GM06990 (cell line): ENCODE data around the gene TNFSF15.

Source experiments
- DNase-seq: peaks from one replicate; pipeline ENCODE4 v3.0.0-alpha.2; 2011; ENCODE audit not compliant: insufficient read length; ENCODE audit errors: extremely low read depth
- H3K27me3 ChIP-seq: replicated peaks from 2 replicates; pipeline ENCODE4 v1.6.0; 2011; ENCODE audit warnings: low read length; ENCODE audit not compliant: control insufficient read depth, insufficient read depth
- H3K36me3 ChIP-seq: 2 replicates; pipeline ENCODE4 v1.5.1; 2011; ENCODE audit warnings: low read length; ENCODE audit not compliant: control insufficient read depth, insufficient read depth
- H3K4me3 ChIP-seq: replicated peaks from 2 replicates; pipeline ENCODE4 v1.5.1; 2011; ENCODE audit warnings: low read depth, mild to moderate bottlenecking, control low read depth, low read length
- CTCF ChIP-seq: IDR thresholded peaks from 2 replicates; pipeline ENCODE4 v1.5.1; 2011; ENCODE audit warnings: low read length, control low read depth, mild to moderate bottlenecking, inconsistent platforms; ENCODE audit not compliant: insufficient read depth, poor library complexity, severe bottlenecking

Gene TNFSF15

GRCh38 chr9:114774524-114774923 is 31.3 kb downstream of the TNFSF15 start:
- no peak for TF ChIP-seq CTCF
- H3K36me3 ChIP-seq = no peaks in the 10 kb centered on the region
- H3K27me3 ChIP-seq = no peaks in the 10 kb centered on the region; the same call in none of the 2 replicates
- H3K4me3 ChIP-seq = no peak overlapping the region
- peak; percentile 3 for DNase-seq

- H3K27me3 ChIP-seq = peaks cover 2% of the 10 kb centered on the region; the same call in 1 of the 2 replicates
- no peaks in the 10 kb centered on the region for H3K36me3 ChIP-seq
- H3K4me3 ChIP-seq = no peak overlapping the region
- no peak for DNase-seq
- TF ChIP-seq CTCF = no peak
Observed at GRCh38 chr9:114771889-114772288, 34.0 kb downstream of the TNFSF15 start.

- H3K4me3 ChIP-seq = no peak overlapping the region
- DNase-seq = no peak
- no peaks in the 10 kb centered on the region for H3K36me3 ChIP-seq
- TF ChIP-seq CTCF = no peak
- H3K27me3 ChIP-seq = peaks cover 2% of the 10 kb centered on the region; the same call in 1 of the 2 replicates
Observed at GRCh38 chr9:114770991-114771390, 34.8 kb downstream of the TNFSF15 start.

GRCh38 chr9:114769624-114770023 is 36.2 kb downstream of the TNFSF15 start:
- no peak for TF ChIP-seq CTCF

GRCh38 chr9:114763220-114763619 is 42.6 kb downstream of the TNFSF15 start:
- no peak for TF ChIP-seq CTCF
- no peak overlapping the region for H3K4me3 ChIP-seq
- H3K27me3 ChIP-seq = no peaks in the 10 kb centered on the region; the same call in 1 of the 2 replicates
- H3K36me3 ChIP-seq = no peaks in the 10 kb centered on the region
- DNase-seq = no peak

More at GRCh38 chr9:114769624-114770023, 36.2 kb downstream of the TNFSF15 start:
- H3K36me3 ChIP-seq = no peaks in the 10 kb centered on the region
- H3K4me3 ChIP-seq = no peak overlapping the region
- no peak for DNase-seq
- H3K27me3 ChIP-seq = peaks cover 2% of the 10 kb centered on the region; the same call in 1 of the 2 replicates

GRCh38 chr9:114761523-114761922 is 44.3 kb downstream of the TNFSF15 start:
- DNase-seq = no peak
- Histone ChIP-seq H3K36me3 (no peaks in the 10 kb centered on the region), H3K4me3 (no peak overlapping the region), H3K27me3 (no peaks in the 10 kb centered on the region; the same call in 1 of the 2 replicates)
- no peak for TF ChIP-seq CTCF
